SK-N-SH treated with all-trans-retinoic acid at 6 μM for 48 hours (cell line): ENCODE data around the gene ZNF208.

Experiments used
- ARNTL ChIP-seq: fragments of 450-650 bp; formaldehyde crosslinking; IDR thresholded peaks from 2 replicates; pipeline ENCODE4 v1.5.0; 2020; ENCODE audit warnings: low read depth, mild to moderate bottlenecking, moderate library complexity, borderline replicate concordance
- BACH2 ChIP-seq: fragments of 250-450 bp; sonication (Bioruptor Pico); IDR thresholded peaks from 2 replicates; pipeline ENCODE4 v1.9.0; 2021; ENCODE audit warnings: mild to moderate bottlenecking, borderline replicate concordance
- CSDC2 ChIP-seq: fragments of 250-450 bp; sonication (Bioruptor Pico); IDR thresholded peaks from 2 replicates; pipeline ENCODE4 v1.5.0; 2020; ENCODE audit warnings: mild to moderate bottlenecking, moderate library complexity
- GLIS3 ChIP-seq: fragments of 250-450 bp; sonication (Bioruptor Pico); IDR thresholded peaks from 2 replicates; pipeline ENCODE4 v1.5.0; 2020; ENCODE audit warnings: mild to moderate bottlenecking, moderate library complexity
- PPARA ChIP-seq: fragments of 250-450 bp; sonication (Bioruptor Pico); IDR thresholded peaks from 2 replicates; pipeline ENCODE4 v1.5.0; 2020; ENCODE audit warnings: mild to moderate bottlenecking, borderline replicate concordance
- RARB ChIP-seq: fragments of 250-450 bp; sonication (Bioruptor Pico); IDR thresholded peaks from 2 replicates; pipeline ENCODE4 v1.8.0; 2021; ENCODE audit warnings: mild to moderate bottlenecking, moderate library complexity
- TCF4 ChIP-seq: fragments of 250-450 bp; sonication (Bioruptor Pico); IDR thresholded peaks from 2 replicates; pipeline ENCODE4 v1.8.0; 2021; ENCODE audit warnings: mild to moderate bottlenecking, moderate library complexity, borderline replicate concordance
- TOX ChIP-seq: fragments of 250-450 bp; sonication (Bioruptor Pico); IDR thresholded peaks from 2 replicates; pipeline ENCODE4 v1.8.0; 2021; ENCODE audit warnings: mild to moderate bottlenecking, moderate library complexity, borderline replicate concordance
- ZFP30 ChIP-seq: fragments of 450-650 bp; formaldehyde crosslinking; IDR thresholded peaks from 2 replicates; pipeline ENCODE4 v1.5.0; 2022; ENCODE audit warnings: mild to moderate bottlenecking, moderate library complexity
- ZNF8 ChIP-seq: fragments of 450-650 bp; formaldehyde crosslinking; IDR thresholded peaks from 2 replicates; pipeline ENCODE4 v1.5.0; 2020; ENCODE audit warnings: mild to moderate bottlenecking, moderate library complexity
- TF ChIP-seq, protein P1 (sequence below): fragments of 250-450 bp; sonication (Bioruptor Pico); IDR thresholded peaks from 2 replicates; pipeline ENCODE4 v1.5.1; 2020; ENCODE audit warnings: low read depth, mild to moderate bottlenecking, moderate library complexity
- TF ChIP-seq, protein P2 (sequence below): fragments of 250-450 bp; sonication (Bioruptor Pico); IDR thresholded peaks from 2 replicates; pipeline ENCODE4 v1.8.0; 2020; ENCODE audit warnings: mild to moderate bottlenecking, moderate library complexity, borderline replicate concordance
- TF ChIP-seq, protein P3 (sequence below): fragments of 250-450 bp; sonication (Bioruptor Pico); IDR thresholded peaks from 2 replicates; pipeline ENCODE4 v1.5.0; 2020; ENCODE audit warnings: mild to moderate bottlenecking, moderate library complexity
- TF ChIP-seq, protein P4 (sequence below): fragments of 250-450 bp; sonication (Bioruptor Pico); IDR thresholded peaks from 2 replicates; pipeline ENCODE4 v1.8.0; 2021; ENCODE audit warnings: low read depth, mild to moderate bottlenecking, moderate library complexity, borderline replicate concordance

DNA sequence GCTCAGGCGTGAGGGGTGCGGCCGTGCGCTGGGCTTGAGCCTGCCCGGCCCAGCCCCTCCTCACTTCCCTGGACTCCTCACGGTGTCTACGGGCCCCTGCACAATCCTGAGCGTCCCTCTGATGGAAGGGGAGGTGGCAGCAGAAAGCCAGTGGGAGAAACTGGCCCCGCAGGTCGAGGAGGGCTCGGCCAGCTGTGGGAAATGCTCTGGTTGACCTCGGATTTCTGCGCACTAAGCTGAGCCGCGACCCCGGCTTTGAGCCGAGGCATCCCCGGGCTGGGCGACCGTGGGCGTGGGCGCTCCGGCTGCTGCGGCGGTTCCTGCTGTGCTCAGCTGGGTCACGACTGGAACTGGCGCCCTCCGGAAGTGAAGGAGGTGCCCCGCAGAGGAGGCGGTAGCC is 70.1 kb downstream of the ZNF208 start:
- TF ChIP-seq TOX = no peak
- TF ChIP-seq, protein P1, sequence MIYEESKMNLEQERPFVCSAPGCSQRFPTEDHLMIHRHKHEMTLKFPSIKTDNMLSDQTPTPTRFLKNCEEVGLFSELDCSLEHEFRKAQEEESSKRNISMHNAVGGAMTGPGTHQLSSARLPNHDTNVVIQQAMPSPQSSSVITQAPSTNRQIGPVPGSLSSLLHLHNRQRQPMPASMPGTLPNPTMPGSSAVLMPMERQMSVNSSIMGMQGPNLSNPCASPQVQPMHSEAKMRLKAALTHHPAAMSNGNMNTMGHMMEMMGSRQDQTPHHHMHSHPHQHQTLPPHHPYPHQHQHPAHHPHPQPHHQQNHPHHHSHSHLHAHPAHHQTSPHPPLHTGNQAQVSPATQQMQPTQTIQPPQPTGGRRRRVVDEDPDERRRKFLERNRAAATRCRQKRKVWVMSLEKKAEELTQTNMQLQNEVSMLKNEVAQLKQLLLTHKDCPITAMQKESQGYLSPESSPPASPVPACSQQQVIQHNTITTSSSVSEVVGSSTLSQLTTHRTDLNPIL (CRISPR knock-in tag) = no peak
- no peak for TF ChIP-seq TCF4 (CRISPR knock-in tag)
- TF ChIP-seq ZFP30 = no peak
- TF ChIP-seq, protein P2, sequence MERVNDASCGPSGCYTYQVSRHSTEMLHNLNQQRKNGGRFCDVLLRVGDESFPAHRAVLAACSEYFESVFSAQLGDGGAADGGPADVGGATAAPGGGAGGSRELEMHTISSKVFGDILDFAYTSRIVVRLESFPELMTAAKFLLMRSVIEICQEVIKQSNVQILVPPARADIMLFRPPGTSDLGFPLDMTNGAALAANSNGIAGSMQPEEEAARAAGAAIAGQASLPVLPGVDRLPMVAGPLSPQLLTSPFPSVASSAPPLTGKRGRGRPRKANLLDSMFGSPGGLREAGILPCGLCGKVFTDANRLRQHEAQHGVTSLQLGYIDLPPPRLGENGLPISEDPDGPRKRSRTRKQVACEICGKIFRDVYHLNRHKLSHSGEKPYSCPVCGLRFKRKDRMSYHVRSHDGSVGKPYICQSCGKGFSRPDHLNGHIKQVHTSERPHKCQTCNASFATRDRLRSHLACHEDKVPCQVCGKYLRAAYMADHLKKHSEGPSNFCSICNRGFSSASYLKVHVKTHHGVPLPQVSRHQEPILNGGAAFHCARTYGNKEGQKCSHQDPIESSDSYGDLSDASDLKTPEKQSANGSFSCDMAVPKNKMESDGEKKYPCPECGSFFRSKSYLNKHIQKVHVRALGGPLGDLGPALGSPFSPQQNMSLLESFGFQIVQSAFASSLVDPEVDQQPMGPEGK (CRISPR knock-in tag) = no peak
- TF ChIP-seq PPARA (CRISPR knock-in tag) = no peak
- TF ChIP-seq, protein P3, sequence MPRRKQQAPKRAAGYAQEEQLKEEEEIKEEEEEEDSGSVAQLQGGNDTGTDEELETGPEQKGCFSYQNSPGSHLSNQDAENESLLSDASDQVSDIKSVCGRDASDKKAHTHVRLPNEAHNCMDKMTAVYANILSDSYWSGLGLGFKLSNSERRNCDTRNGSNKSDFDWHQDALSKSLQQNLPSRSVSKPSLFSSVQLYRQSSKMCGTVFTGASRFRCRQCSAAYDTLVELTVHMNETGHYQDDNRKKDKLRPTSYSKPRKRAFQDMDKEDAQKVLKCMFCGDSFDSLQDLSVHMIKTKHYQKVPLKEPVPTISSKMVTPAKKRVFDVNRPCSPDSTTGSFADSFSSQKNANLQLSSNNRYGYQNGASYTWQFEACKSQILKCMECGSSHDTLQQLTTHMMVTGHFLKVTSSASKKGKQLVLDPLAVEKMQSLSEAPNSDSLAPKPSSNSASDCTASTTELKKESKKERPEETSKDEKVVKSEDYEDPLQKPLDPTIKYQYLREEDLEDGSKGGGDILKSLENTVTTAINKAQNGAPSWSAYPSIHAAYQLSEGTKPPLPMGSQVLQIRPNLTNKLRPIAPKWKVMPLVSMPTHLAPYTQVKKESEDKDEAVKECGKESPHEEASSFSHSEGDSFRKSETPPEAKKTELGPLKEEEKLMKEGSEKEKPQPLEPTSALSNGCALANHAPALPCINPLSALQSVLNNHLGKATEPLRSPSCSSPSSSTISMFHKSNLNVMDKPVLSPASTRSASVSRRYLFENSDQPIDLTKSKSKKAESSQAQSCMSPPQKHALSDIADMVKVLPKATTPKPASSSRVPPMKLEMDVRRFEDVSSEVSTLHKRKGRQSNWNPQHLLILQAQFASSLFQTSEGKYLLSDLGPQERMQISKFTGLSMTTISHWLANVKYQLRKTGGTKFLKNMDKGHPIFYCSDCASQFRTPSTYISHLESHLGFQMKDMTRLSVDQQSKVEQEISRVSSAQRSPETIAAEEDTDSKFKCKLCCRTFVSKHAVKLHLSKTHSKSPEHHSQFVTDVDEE = no peak
- no peak for TF ChIP-seq ZNF8 (CRISPR knock-in tag)
- no peak for TF ChIP-seq RARB (CRISPR knock-in tag)
- TF ChIP-seq GLIS3 (CRISPR knock-in tag) = no peak
- TF ChIP-seq ARNTL = no peak
- TF ChIP-seq CSDC2 (CRISPR knock-in tag) = no peak
- TF ChIP-seq BACH2 (CRISPR knock-in tag) = no peak
- TF ChIP-seq, protein P4, sequence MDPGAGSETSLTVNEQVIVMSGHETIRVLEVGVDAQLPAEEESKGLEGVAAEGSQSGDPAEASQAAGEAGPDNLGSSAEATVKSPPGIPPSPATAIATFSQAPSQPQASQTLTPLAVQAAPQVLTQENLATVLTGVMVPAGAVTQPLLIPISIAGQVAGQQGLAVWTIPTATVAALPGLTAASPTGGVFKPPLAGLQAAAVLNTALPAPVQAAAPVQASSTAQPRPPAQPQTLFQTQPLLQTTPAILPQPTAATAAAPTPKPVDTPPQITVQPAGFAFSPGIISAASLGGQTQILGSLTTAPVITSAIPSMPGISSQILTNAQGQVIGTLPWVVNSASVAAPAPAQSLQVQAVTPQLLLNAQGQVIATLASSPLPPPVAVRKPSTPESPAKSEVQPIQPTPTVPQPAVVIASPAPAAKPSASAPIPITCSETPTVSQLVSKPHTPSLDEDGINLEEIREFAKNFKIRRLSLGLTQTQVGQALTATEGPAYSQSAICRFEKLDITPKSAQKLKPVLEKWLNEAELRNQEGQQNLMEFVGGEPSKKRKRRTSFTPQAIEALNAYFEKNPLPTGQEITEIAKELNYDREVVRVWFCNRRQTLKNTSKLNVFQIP (CRISPR knock-in tag) = no peak
